GM12892 (cell line): Measurements from ENCODE around the gene KPNB1.

Experiments used
- POLR2A ChIP-seq: IDR thresholded peaks from 2 replicates; pipeline ENCODE4 v1.6.1; 2011; ENCODE audit warnings: low read depth, low read length, control low read depth
- POLR2AphosphoS5 ChIP-seq: IDR thresholded peaks from 2 replicates; pipeline ENCODE4 v1.6.1; 2011; ENCODE audit warnings: low read depth, low read length, control low read depth
- TAF1 ChIP-seq: IDR thresholded peaks from 2 replicates; pipeline ENCODE4 v1.6.1; 2011; ENCODE audit warnings: low read depth, mild to moderate bottlenecking, control low read depth, low read length, borderline replicate concordance

GRCh38 chr17:47620503-47621245 is 29.0 kb upstream of the KPNB1 start:
- TF ChIP-seq POLR2AphosphoS5 = no peak
- no peak for TF ChIP-seq POLR2A
- TF ChIP-seq TAF1 = no peak
